Stimulated activated memory B cell treated with anti-CD40 and anti-IgM and Interleukin-4, amounts not matched to agents 10 μg/mL and 1 μg/mL and 100 μg/mL, for 72 hours (primary cell): Measurements from ENCODE around the gene NKX1-1.
A peak's percentile ranks its signal among the peaks of the same experiment; 100 is the strongest.
"Not testable (repeated sequence)": the region's sequence is repeated elsewhere in the genome, so short reads cannot be mapped to it uniquely, and the experiment has no call there.

Experiments used
- ATAC-seq: fragments of 150-1000 bp; cut with Tn5 transposase; 2 replicates; pipeline ENCODE4 v1.10.0; 2021
- H3K27ac Mint-ChIP-seq: one replicate; pipeline ENCODE4 v1.8.0; 2022; ENCODE audit warnings: mild to moderate bottlenecking, mixed read lengths
- H3K27me3 Mint-ChIP-seq: one replicate; pipeline ENCODE4 v1.8.0; 2022; ENCODE audit warnings: mixed read lengths
- H3K36me3 Mint-ChIP-seq: one replicate; pipeline ENCODE4 v1.8.0; 2022; ENCODE audit warnings: mixed read lengths
- H3K4me1 Mint-ChIP-seq: one replicate; pipeline ENCODE4 v1.8.0; 2022; ENCODE audit warnings: mixed read lengths
- H3K4me3 Mint-ChIP-seq: one replicate; pipeline ENCODE4 v1.8.0; 2022; ENCODE audit warnings: mild to moderate bottlenecking, moderate library complexity, mixed read lengths
- H3K9me3 Mint-ChIP-seq: one replicate; pipeline ENCODE4 v1.8.0; 2022; ENCODE audit warnings: mixed read lengths

Gene NKX1-1

GRCh38 chr4:1376391-1376840 is 29.8 kb downstream of the NKX1-1 start:
- Mint-ChIP-seq H3K9me3 (peaks cover 2% of the 10 kb centered on the region), H3K27me3 (no peaks in the 10 kb centered on the region), H3K4me1 (no peaks in the 10 kb centered on the region), H3K36me3 (peaks cover 28% of the 10 kb centered on the region), H3K4me3 (no peak overlapping the region), H3K27ac (no peak overlapping the region)
- ATAC-seq = no peak

- H3K27me3 Mint-ChIP-seq = no peaks in the 10 kb centered on the region
- no peak overlapping the region for H3K4me3 Mint-ChIP-seq
- no peak overlapping the region for H3K27ac Mint-ChIP-seq
- ATAC-seq = no peak
- H3K36me3 Mint-ChIP-seq = peaks cover 34% of the 10 kb centered on the region
- H3K9me3 Mint-ChIP-seq = peaks cover 2% of the 10 kb centered on the region
- H3K4me1 Mint-ChIP-seq = no peaks in the 10 kb centered on the region
Observed at GRCh38 chr4:1375761-1376322, 30.4 kb downstream of the NKX1-1 start.

- ATAC-seq = no peak
- Mint-ChIP-seq H3K36me3 (peaks cover 36% of the 10 kb centered on the region), H3K4me3 (no peak overlapping the region)
Observed at GRCh38 chr4:1375051-1375721, 31.1 kb downstream of the NKX1-1 start.

GRCh38 chr4:1374706-1375045 is 31.6 kb downstream of the NKX1-1 start:
- Mint-ChIP-seq H3K27me3 (no peaks in the 10 kb centered on the region), H3K4me1 (no peaks in the 10 kb centered on the region), H3K27ac (no peak overlapping the region), H3K9me3 (peaks cover 2% of the 10 kb centered on the region), H3K36me3 (peaks cover 38% of the 10 kb centered on the region), H3K4me3 (no peak overlapping the region)
- ATAC-seq = no peak

More at GRCh38 chr4:1375051-1375721, 31.1 kb downstream of the NKX1-1 start:
- no peak overlapping the region for H3K27ac Mint-ChIP-seq
- H3K27me3 Mint-ChIP-seq = no peaks in the 10 kb centered on the region
- peaks cover 2% of the 10 kb centered on the region for H3K9me3 Mint-ChIP-seq
- no peaks in the 10 kb centered on the region for H3K4me1 Mint-ChIP-seq

- peaks cover 42% of the 10 kb centered on the region for H3K36me3 Mint-ChIP-seq
- ATAC-seq = no peak
- no peak overlapping the region for H3K27ac Mint-ChIP-seq
- H3K4me3 Mint-ChIP-seq = no peak overlapping the region
- no peaks in the 10 kb centered on the region for H3K27me3 Mint-ChIP-seq
- H3K4me1 Mint-ChIP-seq = no peaks in the 10 kb centered on the region
- H3K9me3 Mint-ChIP-seq = peaks cover 2% of the 10 kb centered on the region
Observed at GRCh38 chr4:1373892-1374705, 32.1 kb downstream of the NKX1-1 start.

GRCh38 chr4:1372576-1372975 is 33.7 kb downstream of the NKX1-1 start:
- not testable (repeated sequence) for H3K4me1 Mint-ChIP-seq, H3K27ac Mint-ChIP-seq, H3K27me3 Mint-ChIP-seq, H3K4me3 Mint-ChIP-seq, ATAC-seq, H3K9me3 Mint-ChIP-seq
- peaks cover 53% of the 10 kb centered on the region for H3K36me3 Mint-ChIP-seq

- Mint-ChIP-seq H3K27ac (no peak overlapping the region), H3K4me3 (no peak overlapping the region), H3K9me3 (peaks cover 2% of the 10 kb centered on the region), H3K4me1 (no peaks in the 10 kb centered on the region), H3K27me3 (no peaks in the 10 kb centered on the region), H3K36me3 (peaks cover 55% of the 10 kb centered on the region)
- ATAC-seq = no peak
Observed at GRCh38 chr4:1371176-1372165, 34.8 kb downstream of the NKX1-1 start.

GRCh38 chr4:1370321-1371124 is 35.7 kb downstream of the NKX1-1 start:
- ATAC-seq = no peak
- Mint-ChIP-seq H3K27me3 (no peaks in the 10 kb centered on the region), H3K4me1 (peaks cover 8% of the 10 kb centered on the region), H3K9me3 (peaks cover 2% of the 10 kb centered on the region), H3K27ac (no peak overlapping the region), H3K36me3 (peaks cover 61% of the 10 kb centered on the region), H3K4me3 (no peak overlapping the region)

GRCh38 chr4:1369479-1370079 is 36.7 kb downstream of the NKX1-1 start:
- Mint-ChIP-seq H3K27me3 (no peaks in the 10 kb centered on the region), H3K36me3 (peaks cover 61% of the 10 kb centered on the region)
- no peak for ATAC-seq

GRCh38 chr4:1369091-1369450 is 37.2 kb downstream of the NKX1-1 start:
- no peak overlapping the region for H3K4me3 Mint-ChIP-seq
- H3K27me3 Mint-ChIP-seq = no peaks in the 10 kb centered on the region
- H3K27ac Mint-ChIP-seq = no peak overlapping the region
- peak; percentile 40 for ATAC-seq
- peaks cover 59% of the 10 kb centered on the region for H3K36me3 Mint-ChIP-seq
- peaks cover 9% of the 10 kb centered on the region for H3K4me1 Mint-ChIP-seq
- peaks cover 2% of the 10 kb centered on the region for H3K9me3 Mint-ChIP-seq

More at GRCh38 chr4:1369479-1370079, 36.7 kb downstream of the NKX1-1 start:
- peaks cover 9% of the 10 kb centered on the region for H3K4me1 Mint-ChIP-seq
- H3K27ac Mint-ChIP-seq = no peak overlapping the region
- H3K4me3 Mint-ChIP-seq = no peak overlapping the region
- peaks cover 2% of the 10 kb centered on the region for H3K9me3 Mint-ChIP-seq

- no peak for ATAC-seq
- H3K27ac Mint-ChIP-seq = no peak overlapping the region
Observed at GRCh38 chr4:1368421-1369090, 37.7 kb downstream of the NKX1-1 start.

GRCh38 chr4:1367936-1368289 is 38.3 kb downstream of the NKX1-1 start:
- no peaks in the 10 kb centered on the region for H3K27me3 Mint-ChIP-seq
- peaks cover 2% of the 10 kb centered on the region for H3K9me3 Mint-ChIP-seq
- peaks cover 47% of the 10 kb centered on the region for H3K36me3 Mint-ChIP-seq
- no peak for ATAC-seq
- no peak overlapping the region for H3K27ac Mint-ChIP-seq
- peaks cover 9% of the 10 kb centered on the region for H3K4me1 Mint-ChIP-seq
- H3K4me3 Mint-ChIP-seq = no peak overlapping the region

More at GRCh38 chr4:1368421-1369090, 37.7 kb downstream of the NKX1-1 start:
- Mint-ChIP-seq H3K4me3 (no peak overlapping the region), H3K27me3 (no peaks in the 10 kb centered on the region), H3K36me3 (peaks cover 54% of the 10 kb centered on the region), H3K9me3 (peaks cover 2% of the 10 kb centered on the region), H3K4me1 (peaks cover 9% of the 10 kb centered on the region)

- no peaks in the 10 kb centered on the region for H3K27me3 Mint-ChIP-seq
- H3K36me3 Mint-ChIP-seq = peaks cover 42% of the 10 kb centered on the region
- no peak overlapping the region for H3K27ac Mint-ChIP-seq
- H3K4me1 Mint-ChIP-seq = peaks cover 9% of the 10 kb centered on the region
- H3K9me3 Mint-ChIP-seq = no peaks in the 10 kb centered on the region
- H3K4me3 Mint-ChIP-seq = no peak overlapping the region
- ATAC-seq = no peak
Observed at GRCh38 chr4:1367230-1367935, 38.9 kb downstream of the NKX1-1 start.
